ENCODE measurements around the gene DUS2.

DUS2 gene

DNA sequence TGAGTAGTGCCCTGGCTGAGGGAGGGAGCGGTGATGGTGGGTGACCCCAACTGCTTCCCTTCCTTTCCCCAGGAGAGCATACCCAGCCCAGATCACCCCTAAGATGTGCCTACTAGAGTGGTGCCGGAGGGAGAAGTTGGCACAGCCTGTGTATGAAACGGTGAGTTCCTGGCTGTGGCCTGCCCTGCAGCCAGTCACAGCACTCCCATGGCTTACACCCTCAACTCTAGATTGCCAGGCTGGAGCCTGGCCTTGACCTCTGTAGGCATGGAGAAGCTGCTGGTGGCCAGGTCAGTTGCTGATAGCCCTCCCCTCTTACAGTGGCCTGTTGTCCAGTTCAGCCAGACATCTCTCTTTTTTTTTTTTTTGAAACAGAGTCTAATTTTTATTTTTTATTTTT, 53.5 kb downstream of the DUS2 start:
- no peak for DNase-seq (ENCODE audit: low read depth in 1 of 2, low spot score in 1 of 2)

DNA sequence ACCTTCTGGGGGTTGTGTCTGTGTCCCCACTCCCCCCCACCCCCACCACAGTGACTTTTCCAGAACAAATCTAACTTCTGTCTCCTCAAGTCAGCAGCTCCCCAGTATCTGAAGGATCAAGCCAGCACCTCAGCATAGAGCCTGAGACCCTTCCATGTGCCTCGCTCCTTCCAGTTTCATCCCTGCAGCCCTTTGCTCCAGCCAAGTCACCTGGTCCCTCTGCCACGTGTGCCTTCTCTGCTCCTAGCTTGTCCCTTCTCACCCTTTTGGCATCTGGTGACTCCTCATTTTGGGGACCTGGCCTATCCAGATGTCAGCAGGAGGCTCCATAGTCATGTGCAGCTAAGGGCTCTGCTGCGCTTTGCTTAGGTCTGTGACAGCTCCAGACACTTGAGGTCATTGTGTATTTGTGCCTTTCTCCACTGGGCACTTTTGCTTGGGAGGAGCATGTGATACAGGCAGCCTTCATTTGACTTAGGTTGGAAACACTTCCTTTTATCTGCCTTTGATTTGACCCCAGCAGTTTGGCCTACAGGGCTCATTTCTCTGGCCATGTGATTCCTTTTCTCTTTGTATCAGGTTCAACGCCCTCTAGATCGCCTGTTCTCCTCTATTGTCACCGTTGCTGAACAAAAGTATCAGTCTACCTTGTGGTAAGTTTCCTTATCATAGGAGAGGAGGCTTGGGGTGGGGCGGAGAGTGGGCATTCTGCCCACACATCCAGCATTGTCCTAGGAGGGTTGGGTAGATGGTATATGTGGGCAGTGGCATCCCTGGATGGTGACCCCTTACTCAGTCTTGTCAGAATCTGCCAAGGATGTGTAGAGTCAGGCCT, 55.0 kb downstream of the DUS2 start:
- DNase-seq (ENCODE audit: low read depth in 1 of 2, low spot score in 1 of 2): no peak

DNA sequence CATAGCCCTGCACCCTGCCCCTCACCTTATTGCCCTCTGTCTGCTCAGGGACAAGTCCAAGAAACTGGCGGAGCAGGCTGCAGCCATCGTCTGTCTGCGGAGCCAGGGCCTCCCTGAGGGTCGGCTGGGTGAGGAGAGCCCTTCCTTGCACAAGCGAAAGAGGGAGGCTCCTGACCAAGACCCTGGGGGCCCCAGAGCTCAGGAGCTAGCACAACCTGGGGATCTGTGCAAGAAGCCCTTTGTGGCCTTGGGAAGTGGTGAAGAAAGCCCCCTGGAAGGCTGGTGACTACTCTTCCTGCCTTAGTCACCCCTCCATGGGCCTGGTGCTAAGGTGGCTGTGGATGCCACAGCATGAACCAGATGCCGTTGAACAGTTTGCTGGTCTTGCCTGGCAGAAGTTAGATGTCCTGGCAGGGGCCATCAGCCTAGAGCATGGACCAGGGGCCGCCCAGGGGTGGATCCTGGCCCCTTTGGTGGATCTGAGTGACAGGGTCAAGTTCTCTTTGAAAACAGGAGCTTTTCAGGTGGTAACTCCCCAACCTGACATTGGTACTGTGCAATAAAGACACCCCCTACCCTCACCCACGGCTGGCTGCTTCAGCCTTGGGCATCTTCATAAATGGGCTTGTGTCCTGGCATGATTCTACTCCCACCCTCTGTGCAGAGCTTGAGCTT, 55.8 kb downstream of the DUS2 start:
- no peak for DNase-seq (ENCODE audit: low read depth in 1 of 2, low spot score in 1 of 2)

DNA sequence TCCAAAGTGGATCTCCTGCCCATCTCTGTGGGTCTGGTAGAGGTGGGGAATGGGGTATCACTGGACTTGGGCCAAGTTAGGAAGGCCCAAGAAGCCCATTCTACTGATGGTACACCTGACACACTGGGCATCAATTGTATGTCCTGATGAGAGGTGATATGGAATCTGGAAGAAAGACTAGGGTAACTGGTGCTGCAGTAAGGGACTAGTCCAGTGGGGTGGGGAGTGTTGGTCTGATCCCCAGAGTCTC, 56.2 kb downstream of the DUS2 start:
- DNase-seq (ENCODE audit: low read depth in 1 of 2, low spot score in 1 of 2): no peak

DNA sequence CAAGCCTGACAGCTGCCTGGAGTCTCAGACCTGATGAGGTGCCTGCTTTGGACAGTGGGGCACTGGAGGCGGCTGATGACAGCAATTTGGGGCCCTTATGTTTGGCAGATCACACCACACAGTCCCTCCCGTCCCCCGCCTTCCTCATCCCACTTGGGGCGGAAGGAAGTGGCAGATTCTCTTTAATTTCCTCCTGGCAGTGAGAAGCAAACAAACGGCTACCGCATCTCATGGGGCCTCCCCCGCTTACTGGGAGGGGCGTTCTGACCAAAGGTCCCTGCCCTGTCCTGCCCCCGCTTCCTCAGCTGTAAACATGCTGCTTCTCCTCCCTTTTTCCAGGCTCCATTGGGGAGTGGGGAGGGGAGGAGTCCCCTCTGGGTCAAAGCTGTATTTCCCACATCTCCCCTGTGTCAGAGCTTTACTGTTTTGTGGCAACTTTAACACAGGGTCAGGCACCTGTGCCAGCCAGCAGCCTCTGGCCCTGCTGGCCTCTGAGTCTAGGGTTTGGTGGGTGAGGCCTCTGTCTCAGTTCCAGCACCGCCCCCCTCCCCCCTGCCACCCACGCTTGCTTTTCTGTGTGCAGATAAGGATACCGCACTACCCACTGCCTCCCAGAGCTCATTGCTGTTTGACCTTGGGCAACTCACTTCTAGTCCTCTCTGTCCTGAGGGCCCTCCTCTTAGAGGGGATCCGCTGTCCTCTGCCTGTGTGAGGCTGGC, 56.7 kb downstream of the DUS2 start:
- DNase-seq (ENCODE audit: low read depth in 1 of 2, low spot score in 1 of 2): peak; percentile 46 to 50

DNA sequence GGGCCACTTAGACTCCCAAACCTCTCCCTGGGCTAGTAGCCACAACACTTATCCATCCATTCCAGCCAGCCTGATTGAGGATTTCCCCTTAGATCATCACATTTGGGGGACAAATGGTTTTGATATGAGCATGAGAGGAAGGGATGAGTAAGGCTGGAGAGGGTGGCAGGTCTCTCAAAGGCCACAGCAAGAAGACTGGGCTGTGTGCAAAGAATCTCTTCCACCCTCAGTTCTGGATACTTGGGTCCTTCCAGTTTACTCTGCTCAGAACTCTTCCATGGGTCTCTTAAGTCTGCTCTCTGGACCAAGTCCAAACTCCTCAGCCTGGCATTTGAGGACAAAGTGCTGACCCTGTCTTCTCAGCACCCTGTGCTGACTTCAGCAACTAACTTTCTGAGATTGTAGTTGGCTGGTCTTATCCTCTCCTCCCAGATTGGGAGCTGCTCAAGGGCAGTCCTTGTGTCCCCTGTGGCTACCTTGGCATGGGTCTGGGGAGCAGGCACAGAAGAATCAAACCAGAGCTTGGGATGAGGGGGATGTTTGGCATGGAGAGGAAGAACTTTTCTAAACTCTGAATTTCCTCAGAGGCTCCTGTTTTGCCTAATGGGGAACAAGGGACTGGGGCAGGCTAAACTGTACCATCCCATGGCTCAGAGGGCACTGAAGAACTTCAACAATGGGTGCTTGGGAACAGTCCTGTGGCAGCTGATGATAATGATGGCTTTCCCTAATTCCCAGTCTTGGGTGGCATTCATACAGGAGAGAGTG, 59.0 kb downstream of the DUS2 start:
- no peak for DNase-seq (ENCODE audit: low read depth in 1 of 2, low spot score in 1 of 2)

DNA sequence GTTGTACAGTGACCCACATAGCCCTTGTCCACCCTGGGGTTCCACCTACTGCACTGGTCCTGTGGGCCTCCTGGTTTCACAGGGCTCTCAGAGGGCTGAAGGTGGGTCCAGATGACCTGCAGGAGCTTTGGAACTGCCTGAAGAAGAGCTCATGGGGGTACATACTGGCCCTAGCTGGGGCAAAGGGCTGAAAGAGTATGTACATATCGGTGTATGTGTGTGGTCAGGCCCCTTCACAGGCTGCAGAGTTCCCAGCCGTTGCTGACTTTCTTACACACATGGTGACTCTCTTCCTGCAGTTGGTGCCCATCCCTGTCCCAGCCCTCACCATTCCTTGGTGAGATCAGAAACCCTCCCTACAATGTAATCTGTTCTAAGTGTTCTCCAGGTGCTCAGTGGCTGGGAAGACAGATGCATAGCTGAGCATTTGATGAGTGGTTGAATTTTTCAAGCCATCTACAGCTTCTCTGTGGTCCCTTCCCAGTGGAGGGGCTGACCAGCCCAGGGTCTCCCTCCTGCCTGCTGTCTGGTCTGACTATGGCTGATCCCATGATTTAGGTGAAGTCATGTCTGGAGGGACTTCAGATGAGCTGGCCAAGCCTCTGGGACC, 59.6 kb downstream of the DUS2 start:
- DNase-seq (ENCODE audit: low read depth in 1 of 2, low spot score in 1 of 2): no peak

DNA sequence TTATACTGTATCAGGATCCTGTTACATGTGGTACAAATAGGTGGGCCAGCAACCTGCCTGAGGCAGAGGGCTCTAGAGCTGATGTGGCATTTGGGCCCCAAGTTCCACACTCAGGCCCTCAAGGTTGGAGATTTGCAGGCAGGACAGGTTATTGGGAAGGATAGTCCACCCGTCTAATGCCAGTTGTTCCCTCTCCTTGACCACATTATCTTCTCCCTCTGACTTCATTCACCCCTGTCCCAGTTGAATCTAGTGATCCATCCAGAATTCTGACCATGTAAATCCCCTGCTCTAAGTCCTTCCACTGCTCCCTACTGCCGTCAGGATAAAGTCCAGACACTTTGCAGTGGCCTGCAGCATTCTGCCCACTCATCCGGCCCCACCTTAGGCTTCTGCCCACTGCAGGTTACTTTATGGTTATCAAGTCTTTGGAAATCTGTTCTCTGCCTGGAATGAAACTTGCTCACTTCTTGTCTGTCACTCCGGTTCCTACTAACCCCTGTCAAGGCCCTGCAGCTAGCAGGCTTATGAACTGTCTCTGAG, 60.2 kb downstream of the DUS2 start:
- no peak for DNase-seq (ENCODE audit: low read depth in 1 of 2, low spot score in 1 of 2)

DNA sequence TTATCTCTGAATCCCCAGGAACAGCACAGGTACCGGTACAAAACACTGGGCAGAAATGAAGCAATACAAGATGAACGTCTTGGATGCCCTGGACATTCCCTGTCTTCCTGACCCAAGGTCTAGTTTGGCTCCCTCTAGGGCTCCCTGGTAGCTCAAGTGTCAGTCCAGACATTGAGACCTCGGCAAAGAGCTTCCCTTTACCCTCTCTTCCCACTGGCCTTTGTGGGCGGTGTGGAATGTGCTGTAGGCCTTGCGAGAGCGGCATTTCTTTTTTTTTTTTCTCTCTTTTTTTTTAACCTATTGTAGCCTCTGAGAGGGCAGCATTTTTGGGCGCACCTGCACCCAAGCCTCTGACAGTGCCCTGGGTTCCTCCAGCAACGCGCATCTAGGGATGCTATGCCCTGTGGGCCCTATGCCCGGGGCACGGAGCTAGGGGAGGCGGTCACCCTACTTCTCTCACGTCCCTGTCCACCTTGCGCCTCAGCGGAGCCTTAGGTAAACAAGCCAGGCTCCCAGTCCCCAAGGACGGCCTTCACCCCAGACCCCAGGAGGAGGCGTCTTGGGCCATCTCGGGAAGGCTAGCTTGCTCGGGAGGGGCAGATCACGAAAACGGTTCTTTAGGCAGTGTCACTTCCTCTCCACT, 60.9 kb downstream of the DUS2 start:
- DNase-seq (ENCODE audit: low read depth in 1 of 2, low spot score in 1 of 2): no peak

DNA sequence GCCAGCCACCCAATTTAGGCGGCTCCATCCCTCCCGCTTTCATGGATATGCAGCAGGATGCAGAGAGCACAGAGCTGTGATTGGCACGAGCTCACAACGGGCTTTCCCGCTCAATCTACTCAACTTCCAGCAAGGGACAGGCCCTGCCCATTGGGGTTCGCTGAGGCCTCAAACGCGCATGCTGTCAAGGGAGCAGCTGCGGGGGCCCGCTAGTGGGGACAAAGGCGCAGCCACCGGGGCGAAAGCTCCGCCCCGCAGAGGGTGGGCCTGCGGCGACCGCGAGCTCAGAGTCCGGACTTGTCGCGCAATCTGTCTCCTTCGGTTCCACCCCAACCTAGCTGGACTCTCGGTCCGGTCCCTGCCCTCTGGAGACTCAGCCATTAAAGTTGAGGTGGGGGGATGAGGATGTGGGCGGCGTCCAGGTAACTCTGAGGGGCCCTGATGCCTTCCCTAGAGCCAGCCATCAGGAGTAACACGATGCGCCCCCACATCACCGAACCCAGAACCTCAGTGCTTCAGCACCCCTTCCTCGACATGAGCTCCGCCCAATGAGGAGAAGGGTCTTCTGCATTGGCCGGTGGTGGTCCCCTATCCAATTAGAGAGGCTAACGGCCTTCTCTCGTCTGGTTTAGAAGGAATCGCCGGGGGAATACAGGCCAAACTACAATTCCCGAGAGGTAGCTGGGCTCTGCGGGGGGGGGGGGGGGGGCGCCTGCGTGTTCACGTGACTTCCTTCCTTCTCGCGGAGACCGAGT, 61.6 kb downstream of the DUS2 start:
- peak; percentile 58 to 74 for DNase-seq (ENCODE audit: low read depth in 1 of 2, low spot score in 1 of 2)

DNA sequence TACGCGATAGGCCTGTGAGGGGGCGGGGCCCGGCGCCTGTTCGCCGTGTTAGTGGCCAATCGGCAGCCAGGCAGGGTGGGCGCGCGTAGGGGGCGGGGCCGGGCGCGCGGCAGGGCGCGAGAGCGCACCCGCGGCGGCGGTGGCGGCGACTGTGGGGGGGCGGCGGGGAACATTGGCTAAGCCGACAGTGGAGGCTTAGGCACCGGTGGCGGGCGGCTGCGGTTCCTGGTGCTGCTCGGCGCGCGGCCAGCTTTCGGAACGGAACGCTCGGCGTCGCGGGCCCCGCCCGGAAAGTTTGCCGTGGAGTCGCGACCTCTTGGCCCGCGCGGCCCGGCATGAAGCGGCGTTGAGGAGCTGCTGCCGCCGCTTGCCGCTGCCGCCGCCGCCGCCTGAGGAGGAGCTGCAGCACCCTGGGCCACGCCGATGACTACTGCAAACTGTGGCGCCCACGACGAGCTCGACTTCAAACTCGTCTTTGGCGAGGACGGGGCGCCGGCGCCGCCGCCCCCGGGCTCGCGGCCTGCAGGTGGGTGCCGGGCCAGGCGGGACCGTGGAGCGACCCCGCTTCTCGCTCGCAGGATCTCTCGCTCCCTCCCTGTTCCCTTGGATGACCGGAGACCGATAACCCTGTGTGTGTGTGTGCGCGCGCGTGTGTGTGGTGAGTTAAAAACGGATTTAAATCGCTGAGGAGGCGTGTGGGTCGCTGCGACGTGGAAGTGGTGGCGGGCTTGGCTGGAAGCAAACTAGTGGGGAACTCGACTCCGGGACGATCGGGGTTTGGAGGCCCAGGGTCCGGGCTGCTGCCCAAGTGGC, 62.4 kb downstream of the DUS2 start, which contains the start of gene NFATC3:
TSS of gene NFATC3 (plus strand) at position 112 of the 813 bp plus-strand sequence. CDS start at position 424, 312 bp downstream.
- DNase-seq (ENCODE audit: low read depth in 1 of 2, low spot score in 1 of 2): peak; percentile 97 to 99

DNA sequence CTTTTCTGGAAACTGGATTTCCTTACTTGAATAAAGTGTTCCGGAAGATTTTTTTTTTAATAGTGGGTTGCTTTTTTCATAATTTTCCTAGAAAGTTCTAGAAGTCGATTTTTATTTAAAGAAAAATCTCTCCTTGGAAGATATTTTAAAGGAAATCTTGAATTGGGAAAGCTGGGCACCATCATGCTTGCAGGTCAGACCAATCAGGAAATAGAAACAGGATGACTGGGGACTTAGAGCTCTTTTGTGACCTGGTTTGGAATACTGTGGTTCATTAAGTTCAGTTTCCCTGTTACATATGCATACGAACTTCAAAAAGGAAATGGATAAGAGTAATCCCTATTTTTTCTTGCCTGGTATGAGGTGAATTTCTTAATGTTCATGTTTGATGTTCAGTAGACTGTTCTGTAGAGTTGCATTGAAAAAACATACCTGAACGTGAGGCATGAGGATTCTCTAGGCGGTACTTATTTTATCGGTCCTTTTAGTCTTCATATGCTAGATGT, 63.3 kb downstream of the DUS2 start:
- DNase-seq (ENCODE audit: low read depth in 1 of 2, low spot score in 1 of 2): no peak

DNA sequence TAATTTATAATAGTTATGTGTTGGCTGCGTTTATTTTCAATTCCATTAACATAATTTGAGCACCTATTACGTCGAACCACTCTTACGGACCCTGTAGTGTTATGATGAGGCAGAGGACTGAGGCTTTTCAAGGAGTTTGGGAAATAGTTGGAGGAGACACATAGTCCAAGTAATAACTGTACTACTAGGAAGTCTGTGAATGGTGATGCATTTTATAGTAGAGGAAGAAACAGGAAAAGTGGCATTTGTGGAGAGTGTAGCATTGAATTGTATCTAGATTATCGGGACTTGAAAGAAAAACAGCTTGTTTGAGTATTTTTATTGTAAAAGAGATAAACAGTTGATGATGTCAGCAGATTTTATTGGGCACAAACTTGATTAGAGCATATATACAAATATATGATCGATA, 63.8 kb downstream of the DUS2 start:
- DNase-seq (ENCODE audit: low read depth in 1 of 2, low spot score in 1 of 2): no peak

DNA sequence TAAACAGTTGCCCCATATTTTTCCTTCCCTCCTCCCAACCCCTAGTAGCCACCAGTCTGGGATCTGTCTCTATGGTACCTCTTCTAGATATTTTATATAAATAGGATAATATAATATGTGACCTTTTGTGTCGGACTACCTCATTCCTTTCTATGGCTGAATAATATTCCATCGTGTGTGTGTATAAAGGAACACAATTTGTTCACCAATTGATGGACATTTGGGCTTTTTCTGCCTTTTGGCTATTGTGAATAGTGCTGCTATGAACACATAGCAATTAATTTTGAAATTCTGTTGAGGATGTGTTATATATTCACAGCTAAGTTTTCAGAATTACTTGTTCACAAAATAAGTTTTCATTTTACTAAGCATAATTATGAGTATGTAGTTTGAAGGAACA, 64.6 kb downstream of the DUS2 start:
- no peak for DNase-seq (ENCODE audit: low read depth in 1 of 2, low spot score in 1 of 2)

DNA sequence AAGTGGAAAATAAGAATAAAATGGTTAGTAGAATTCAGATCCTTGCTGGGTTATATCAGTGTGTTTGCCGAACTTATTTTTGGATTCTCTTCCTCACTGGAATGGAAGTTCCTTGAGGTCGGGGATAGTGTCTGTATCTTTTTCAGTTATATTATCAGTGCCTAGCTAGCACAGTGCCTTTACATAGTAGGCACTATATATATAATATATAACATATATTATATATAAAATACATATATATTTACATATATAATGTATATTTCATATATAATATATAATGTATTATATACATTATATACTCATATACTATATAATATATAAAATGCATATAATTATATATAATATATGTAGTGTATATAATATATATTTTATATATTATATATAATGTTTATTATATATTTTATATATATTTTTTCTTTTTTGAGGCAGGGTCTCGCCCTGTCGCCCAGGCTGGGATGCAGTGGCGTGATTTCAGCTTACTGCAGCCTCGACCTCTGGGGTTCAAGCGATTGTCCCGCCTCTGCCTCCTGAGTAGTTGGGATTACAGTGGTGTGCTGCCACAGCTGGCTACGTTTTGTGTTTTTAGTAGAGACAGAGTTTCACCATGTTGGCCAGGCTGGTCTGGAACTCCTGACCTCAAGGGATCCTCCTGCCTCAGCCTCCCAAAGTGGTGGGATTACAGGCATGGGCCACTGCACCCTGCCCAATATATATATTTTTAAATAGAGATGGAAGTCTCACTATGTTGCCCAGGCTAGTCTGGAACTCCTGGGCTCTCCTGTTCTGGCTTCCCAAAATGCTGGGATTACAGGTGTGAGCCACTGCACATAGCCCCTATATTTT, 65.3 kb downstream of the DUS2 start:
- no peak for DNase-seq (ENCODE audit: low read depth in 1 of 2, low spot score in 1 of 2)

DNA sequence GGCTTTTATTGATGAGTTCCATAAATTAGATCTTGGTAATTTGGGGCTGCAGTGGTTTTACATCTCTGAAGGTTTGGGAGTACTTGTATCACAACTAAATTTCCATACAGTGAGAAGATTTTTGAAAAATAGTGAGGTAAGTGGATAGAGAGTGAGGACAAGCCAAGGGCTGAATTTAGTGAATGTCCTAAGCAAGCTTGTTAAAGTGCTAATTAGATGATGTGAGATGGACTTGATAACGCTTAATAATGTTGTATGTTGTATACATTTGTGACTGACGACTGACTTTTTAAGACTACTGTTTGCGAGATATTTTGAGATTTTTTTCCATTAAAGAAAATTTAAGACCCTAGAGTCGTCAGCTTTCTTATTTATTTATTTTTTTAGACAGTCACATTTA, 66.0 kb downstream of the DUS2 start:
- DNase-seq (ENCODE audit: low read depth in 1 of 2, low spot score in 1 of 2): no peak

DNA sequence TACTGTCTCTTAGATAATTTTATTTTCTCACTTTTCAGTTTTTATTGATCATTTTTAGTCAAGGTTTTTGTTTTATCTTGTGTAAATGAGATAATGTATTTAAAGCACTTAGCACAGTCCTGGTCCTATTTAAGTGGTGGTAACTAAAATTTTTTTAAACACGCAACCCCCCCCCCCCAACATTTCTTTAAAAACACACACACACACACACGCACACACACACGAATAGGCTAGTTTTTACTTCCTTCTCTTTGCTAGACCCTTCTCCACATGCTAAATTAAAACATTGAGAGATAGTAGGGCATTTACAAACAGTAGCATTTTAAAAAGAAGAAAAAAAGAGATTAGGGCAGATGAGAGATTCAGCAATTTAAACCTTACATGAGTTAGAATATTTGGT, 67.0 kb downstream of the DUS2 start:
- no peak for DNase-seq (ENCODE audit: low read depth in 1 of 2, low spot score in 1 of 2)

DNA sequence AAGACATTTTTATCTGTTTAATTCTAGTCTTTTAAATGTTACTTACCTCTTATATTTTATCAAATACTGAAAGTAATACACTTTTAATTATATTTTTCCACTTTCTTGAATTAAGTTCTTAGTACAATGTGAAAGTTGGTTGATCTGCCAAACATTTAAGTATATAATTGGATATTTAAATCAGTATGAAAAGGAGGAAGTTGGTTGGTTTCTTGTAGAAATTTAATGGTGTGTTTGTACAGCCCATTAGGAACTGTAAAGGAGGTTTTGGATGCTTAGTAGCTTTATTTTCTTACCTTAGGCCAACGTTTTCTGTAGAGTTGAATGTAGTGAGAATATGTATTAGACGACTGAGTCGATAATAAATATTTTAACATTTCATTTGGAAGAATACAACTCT, 67.4 kb downstream of the DUS2 start:
- no peak for DNase-seq (ENCODE audit: low read depth in 1 of 2, low spot score in 1 of 2)

All from activated T-helper 1 cell treated with anti-CD3 and anti-CD28 coated beads, Interleukin-2, amount 50 U/mL, for 16 hours (primary cell).